Neural cell (in vitro differentiated cells): Measurements from ENCODE around the gene NUP133. TPM values are rescaled to one million over a fixed set of nuclear protein-coding genes. Genes with fewer than 3 reads are reported as not detected.

ENCODE experiments used
- H2AFZ ChIP-seq: fragments of 200-600, 300-800 bp; sonication (generic), shearing (Covaris generic); 2 replicates; pipeline ENCODE4 v1.6.0; 2014; ENCODE audit warnings: low read depth, mild to moderate bottlenecking, antibody characterized with exemption, low read length, moderate library complexity
- H3F3A ChIP-seq: fragments of 200-600 bp; shearing (Covaris generic); 2 replicates; pipeline ENCODE4 v1.6.1; 2016; ENCODE audit warnings: mild to moderate bottlenecking, moderate library complexity, mixed read lengths, antibody characterized with exemption, low read length; ENCODE audit not compliant: insufficient read depth, poor library complexity, severe bottlenecking
- H3K27ac ChIP-seq: fragments of 200-600, 300-800 bp; sonication (generic), shearing (Covaris generic); 2 replicates; pipeline ENCODE4 v1.5.1; 2014; ENCODE audit warnings: mild to moderate bottlenecking, low read length, moderate library complexity
- H3K27me3 ChIP-seq: fragments of 300-800, 200-600 bp; sonication (generic), shearing (Covaris generic); 2 replicates; pipeline ENCODE4 v1.6.0; 2014; ENCODE audit warnings: mild to moderate bottlenecking, low read depth, low read length, moderate library complexity; ENCODE audit not compliant: insufficient read depth
- H3K36me3 ChIP-seq: fragments of 300-800, 200-600 bp; sonication (generic), shearing (Covaris generic); 2 replicates; pipeline ENCODE4 v1.5.1; 2014; ENCODE audit warnings: mild to moderate bottlenecking, antibody characterized with exemption, low read length, moderate library complexity; ENCODE audit not compliant: insufficient read depth
- H3K4me2 ChIP-seq: fragments of 300-800, 200-600 bp; sonication (generic), shearing (Covaris generic); 2 replicates; pipeline ENCODE4 v1.6.0; 2014; ENCODE audit warnings: mild to moderate bottlenecking, low read length
- H3K4me3 ChIP-seq: fragments of 300-800, 200-600 bp; sonication (generic), shearing (Covaris generic); 2 replicates; pipeline ENCODE4 v1.5.1; 2014; ENCODE audit warnings: mild to moderate bottlenecking, low read length, moderate library complexity
- H3K79me2 ChIP-seq: fragments of 200-600 bp; shearing (Covaris generic); replicated peaks from 2 replicates; pipeline ENCODE4 v1.6.0; 2014; ENCODE audit warnings: mild to moderate bottlenecking, low read length, moderate library complexity; ENCODE audit not compliant: insufficient read depth
- H3K9ac ChIP-seq: fragments of 300-800, 200-600 bp; sonication (generic), shearing (Covaris generic); 2 replicates; pipeline ENCODE4 v1.6.1; 2016; ENCODE audit warnings: mild to moderate bottlenecking, low read length, mixed read lengths
- H3K9me2 ChIP-seq: fragments of 200-600 bp; shearing (Covaris generic); 2 replicates; pipeline ENCODE4 v1.6.1; 2016; ENCODE audit warnings: mild to moderate bottlenecking, low read length, mixed read lengths; ENCODE audit not compliant: insufficient read depth
- H3K9me3 ChIP-seq: fragments of 200-600, 300-800 bp; sonication (generic), shearing (Covaris generic); 2 replicates; pipeline ENCODE4 v1.6.1; 2016; ENCODE audit warnings: mild to moderate bottlenecking, mixed run types, low read length, moderate library complexity, mixed read lengths
- H4K20me1 ChIP-seq: fragments of 200-600 bp; shearing (Covaris generic); 2 replicates; pipeline ENCODE4 v1.6.1; 2016; ENCODE audit warnings: mild to moderate bottlenecking, mixed run types; ENCODE audit not compliant: insufficient read depth
- EP300 ChIP-seq: fragments of 450-650 bp; conservative IDR thresholded peaks from 2 replicates; pipeline ENCODE4 v1.6.1; 2014; ENCODE audit warnings: antibody characterized with exemption, mild to moderate bottlenecking, moderate library complexity; ENCODE audit not compliant: poor library complexity, severe bottlenecking
- EZH2 ChIP-seq: fragments of 200-600, 300-800 bp; shearing (Covaris generic), sonication (generic); IDR thresholded peaks from 2 replicates; pipeline ENCODE4 v1.6.1; 2014; ENCODE audit warnings: antibody characterized with exemption, low read length, borderline replicate concordance, mild to moderate bottlenecking; ENCODE audit not compliant: insufficient read depth, poor library complexity, severe bottlenecking
- MXI1 ChIP-seq: fragments of 450-650 bp; conservative IDR thresholded peaks from 2 replicates; pipeline ENCODE4 v1.6.1; 2014; ENCODE audit warnings: antibody characterized with exemption, mild to moderate bottlenecking; ENCODE audit not compliant: poor library complexity, severe bottlenecking
- POLR2AphosphoS5 ChIP-seq: IDR thresholded peaks from 2 replicates; pipeline ENCODE4 v1.6.1; 2012
- RAD21 ChIP-seq: fragments of 450-650 bp; conservative IDR thresholded peaks from 2 replicates; pipeline ENCODE4 v1.6.1; 2014; ENCODE audit warnings: antibody characterized with exemption, mild to moderate bottlenecking, moderate library complexity
- SMC3 ChIP-seq: fragments of 450-650 bp; conservative IDR thresholded peaks from 2 replicates; pipeline ENCODE4 v1.6.1; 2014; ENCODE audit warnings: antibody characterized with exemption, mild to moderate bottlenecking, moderate library complexity; ENCODE audit not compliant: poor library complexity
- TAF1 ChIP-seq: IDR thresholded peaks from 2 replicates; pipeline ENCODE4 v1.6.1; 2012; ENCODE audit warnings: low read depth
- polyA plus RNA-seq: library from polyadenylated mRNA; depleted of rRNA; stranded (reverse); fragments of >200 nt; gene quantifications from 2 replicates; pipeline ENCODE4 v1.2.3, GENCODE V29; 2014
- TF ChIP-seq, protein P1 (sequence below): IDR thresholded peaks from 2 replicates; pipeline ENCODE4 v1.6.1; 2012; ENCODE audit warnings: borderline replicate concordance
- TF ChIP-seq, protein P2 (sequence below): fragments of 450-650 bp; IDR thresholded peaks from 2 replicates; pipeline ENCODE4 v1.5.1; 2014; ENCODE audit warnings: antibody characterized with exemption, mild to moderate bottlenecking, moderate library complexity; ENCODE audit not compliant: poor library complexity, severe bottlenecking

Gene NUP133
- polyA plus RNA-seq, 1 donor from 2014 or later, result 73.4 TPM

DNA sequence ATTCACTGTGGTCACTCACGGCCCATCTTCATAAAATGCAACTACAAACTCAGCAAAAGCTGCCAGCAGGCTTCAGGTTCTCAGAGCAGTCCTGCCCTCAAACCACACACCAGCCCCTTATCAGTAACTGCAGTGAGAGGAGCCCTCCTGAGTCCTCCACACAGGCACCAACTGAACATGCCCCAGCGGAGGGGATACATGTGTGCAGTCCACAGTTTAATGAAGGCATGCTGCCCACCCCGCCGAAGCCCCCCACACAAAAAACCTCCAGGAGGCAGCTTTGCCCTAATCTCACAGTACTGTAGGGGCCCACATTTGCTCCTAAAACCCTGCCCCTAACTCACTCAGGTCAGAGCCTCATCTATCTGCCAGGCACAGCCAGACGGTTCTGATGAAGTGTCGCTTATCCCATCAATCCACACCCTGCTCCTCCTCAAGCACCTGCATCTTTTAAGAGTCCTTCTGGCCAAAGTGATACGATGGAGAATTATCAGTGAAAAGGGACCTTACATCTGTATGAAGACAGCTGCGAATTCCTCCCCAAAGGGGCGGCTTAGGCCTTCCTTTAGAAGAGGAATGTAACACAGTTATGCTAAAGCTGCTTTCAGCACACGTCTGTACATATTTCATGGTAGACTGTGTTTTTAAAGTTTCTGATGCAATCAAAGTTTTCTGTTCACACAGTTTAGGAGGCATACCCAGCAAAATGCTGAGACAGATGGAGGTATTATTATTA is 46.9 kb upstream of the NUP133 start:
- TF ChIP-seq POLR2AphosphoS5, result no peak
- TF ChIP-seq, protein P1, sequence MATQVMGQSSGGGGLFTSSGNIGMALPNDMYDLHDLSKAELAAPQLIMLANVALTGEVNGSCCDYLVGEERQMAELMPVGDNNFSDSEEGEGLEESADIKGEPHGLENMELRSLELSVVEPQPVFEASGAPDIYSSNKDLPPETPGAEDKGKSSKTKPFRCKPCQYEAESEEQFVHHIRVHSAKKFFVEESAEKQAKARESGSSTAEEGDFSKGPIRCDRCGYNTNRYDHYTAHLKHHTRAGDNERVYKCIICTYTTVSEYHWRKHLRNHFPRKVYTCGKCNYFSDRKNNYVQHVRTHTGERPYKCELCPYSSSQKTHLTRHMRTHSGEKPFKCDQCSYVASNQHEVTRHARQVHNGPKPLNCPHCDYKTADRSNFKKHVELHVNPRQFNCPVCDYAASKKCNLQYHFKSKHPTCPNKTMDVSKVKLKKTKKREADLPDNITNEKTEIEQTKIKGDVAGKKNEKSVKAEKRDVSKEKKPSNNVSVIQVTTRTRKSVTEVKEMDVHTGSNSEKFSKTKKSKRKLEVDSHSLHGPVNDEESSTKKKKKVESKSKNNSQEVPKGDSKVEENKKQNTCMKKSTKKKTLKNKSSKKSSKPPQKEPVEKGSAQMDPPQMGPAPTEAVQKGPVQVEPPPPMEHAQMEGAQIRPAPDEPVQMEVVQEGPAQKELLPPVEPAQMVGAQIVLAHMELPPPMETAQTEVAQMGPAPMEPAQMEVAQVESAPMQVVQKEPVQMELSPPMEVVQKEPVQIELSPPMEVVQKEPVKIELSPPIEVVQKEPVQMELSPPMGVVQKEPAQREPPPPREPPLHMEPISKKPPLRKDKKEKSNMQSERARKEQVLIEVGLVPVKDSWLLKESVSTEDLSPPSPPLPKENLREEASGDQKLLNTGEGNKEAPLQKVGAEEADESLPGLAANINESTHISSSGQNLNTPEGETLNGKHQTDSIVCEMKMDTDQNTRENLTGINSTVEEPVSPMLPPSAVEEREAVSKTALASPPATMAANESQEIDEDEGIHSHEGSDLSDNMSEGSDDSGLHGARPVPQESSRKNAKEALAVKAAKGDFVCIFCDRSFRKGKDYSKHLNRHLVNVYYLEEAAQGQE, result no peak
- no peak for TF ChIP-seq EZH2
- TF ChIP-seq RAD21, result no peak
- TF ChIP-seq, protein P2, sequence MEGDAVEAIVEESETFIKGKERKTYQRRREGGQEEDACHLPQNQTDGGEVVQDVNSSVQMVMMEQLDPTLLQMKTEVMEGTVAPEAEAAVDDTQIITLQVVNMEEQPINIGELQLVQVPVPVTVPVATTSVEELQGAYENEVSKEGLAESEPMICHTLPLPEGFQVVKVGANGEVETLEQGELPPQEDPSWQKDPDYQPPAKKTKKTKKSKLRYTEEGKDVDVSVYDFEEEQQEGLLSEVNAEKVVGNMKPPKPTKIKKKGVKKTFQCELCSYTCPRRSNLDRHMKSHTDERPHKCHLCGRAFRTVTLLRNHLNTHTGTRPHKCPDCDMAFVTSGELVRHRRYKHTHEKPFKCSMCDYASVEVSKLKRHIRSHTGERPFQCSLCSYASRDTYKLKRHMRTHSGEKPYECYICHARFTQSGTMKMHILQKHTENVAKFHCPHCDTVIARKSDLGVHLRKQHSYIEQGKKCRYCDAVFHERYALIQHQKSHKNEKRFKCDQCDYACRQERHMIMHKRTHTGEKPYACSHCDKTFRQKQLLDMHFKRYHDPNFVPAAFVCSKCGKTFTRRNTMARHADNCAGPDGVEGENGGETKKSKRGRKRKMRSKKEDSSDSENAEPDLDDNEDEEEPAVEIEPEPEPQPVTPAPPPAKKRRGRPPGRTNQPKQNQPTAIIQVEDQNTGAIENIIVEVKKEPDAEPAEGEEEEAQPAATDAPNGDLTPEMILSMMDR, result no peak
- TF ChIP-seq SMC3, result no peak
- no peak for TF ChIP-seq MXI1
- TF ChIP-seq TAF1, result no peak
- no peak for TF ChIP-seq EP300
- Histone ChIP-seq H3K9ac (no peak overlapping the region), H3K4me2 (no peak overlapping the region), H3F3A (no peaks in the 10 kb centered on the region), H3K4me3 (no peak overlapping the region), H3K9me2 (no peaks in the 10 kb centered on the region), H3K27ac (no peak overlapping the region), H3K9me3 (no peaks in the 10 kb centered on the region), H3K27me3 (no peaks in the 10 kb centered on the region), H3K79me2 (peaks cover 36% of the 10 kb centered on the region), H4K20me1 (no peaks in the 10 kb centered on the region), H3K36me3 (no peaks in the 10 kb centered on the region), H2AFZ (no peak overlapping the region)

DNA sequence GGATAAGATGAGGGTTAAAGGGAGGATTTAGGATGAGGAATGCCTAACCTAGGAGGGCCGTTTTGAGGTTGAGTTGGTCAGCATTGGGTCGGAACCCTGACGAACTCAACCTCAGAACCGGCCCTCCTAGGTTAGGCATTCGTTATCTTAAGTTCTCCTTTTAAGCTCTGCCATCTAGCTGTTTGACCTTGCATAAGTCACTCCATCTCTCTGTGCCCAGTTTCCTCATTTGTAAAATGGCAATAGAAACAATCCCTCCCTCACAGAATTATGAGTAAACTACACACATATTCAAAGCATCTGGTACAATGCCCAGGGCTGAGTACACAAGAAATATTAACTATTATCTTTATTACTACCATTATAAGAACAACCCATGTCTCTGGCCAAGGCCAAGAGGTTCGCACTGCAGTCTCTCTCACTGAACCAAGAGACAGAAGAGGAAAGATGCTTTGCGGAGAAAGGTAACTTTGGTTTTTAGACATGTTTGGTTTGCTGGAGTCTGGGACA is 45.5 kb upstream of the NUP133 start:
- Histone ChIP-seq H4K20me1 (no peaks in the 10 kb centered on the region), H3K79me2 (peaks cover 36% of the 10 kb centered on the region)
- TF ChIP-seq TAF1 (no peak), EZH2 (no peak), EP300 (no peak)

More for the DNA sequence above, 45.5 kb upstream of the NUP133 start:
- Histone ChIP-seq H3K9me2 (no peaks in the 10 kb centered on the region), H3K4me3 (no peak overlapping the region), H3K27ac (no peak overlapping the region), H3K4me2 (no peak overlapping the region), H3K36me3 (no peaks in the 10 kb centered on the region), H2AFZ (no peak overlapping the region), H3K27me3 (no peaks in the 10 kb centered on the region), H3K9me3 (no peaks in the 10 kb centered on the region), H3K9ac (no peak overlapping the region), H3F3A (no peaks in the 10 kb centered on the region)
